GM21528 (cell line): ENCODE results near the gene FAM43B.

ENCODE experiments used
- ATAC-seq: cut with Tn5 transposase; IDR thresholded peaks from one replicate; pipeline ENCODE4 v1.9.1; 2021; ENCODE audit warnings: mild to moderate bottlenecking, moderate library complexity; ENCODE audit not compliant: unreplicated experiment, low FRiP score

The FAM43B gene

GRCh38 chr1:20589331-20590278, 37.2 kb downstream of the FAM43B start:
- no peak for ATAC-seq

GRCh38 chr1:20590306-20590777, 38.0 kb downstream of the FAM43B start:
- ATAC-seq = no peak

- ATAC-seq = no peak
Measured at GRCh38 chr1:20593756-20594155, 41.4 kb downstream of the FAM43B start.

- no peak for ATAC-seq
Measured at GRCh38 chr1:20594746-20595145, 42.4 kb downstream of the FAM43B start.

GRCh38 chr1:20596106-20596505, 43.7 kb downstream of the FAM43B start:
- ATAC-seq = no peak

- no peak for ATAC-seq
Measured at GRCh38 chr1:20597650-20598049, 45.3 kb downstream of the FAM43B start.

- no peak for ATAC-seq
Measured at GRCh38 chr1:20600156-20600555, 47.8 kb downstream of the FAM43B start.

GRCh38 chr1:20601129-20601825, 48.9 kb downstream of the FAM43B start:
- no peak for ATAC-seq

GRCh38 chr1:20602851-20603450, 50.6 kb downstream of the FAM43B start:
- ATAC-seq = no peak

- no peak for ATAC-seq
Measured at GRCh38 chr1:20603504-20604464, 51.4 kb downstream of the FAM43B start.
